GM18508 (cell line): ENCODE measurements around the gene FGF18.
"Not testable (repeated sequence)": the region's sequence is repeated elsewhere in the genome, so short reads cannot be mapped to it uniquely, and the experiment has no call there.

Experiments used
- ATAC-seq: cut with Tn5 transposase; IDR thresholded peaks from one replicate; pipeline ENCODE4 v1.9.1; 2021; ENCODE audit warnings: moderate number of reproducible peaks; ENCODE audit not compliant: insufficient read depth, unreplicated experiment

FGF18 gene

GRCh38 chr5:171418982-171419687 is at the start of gene FGF18:
FGF18 (plus strand) TSS chr5:171419647; CDS start chr5:171420200, 553 bp downstream.
- no peak for ATAC-seq

DNA sequence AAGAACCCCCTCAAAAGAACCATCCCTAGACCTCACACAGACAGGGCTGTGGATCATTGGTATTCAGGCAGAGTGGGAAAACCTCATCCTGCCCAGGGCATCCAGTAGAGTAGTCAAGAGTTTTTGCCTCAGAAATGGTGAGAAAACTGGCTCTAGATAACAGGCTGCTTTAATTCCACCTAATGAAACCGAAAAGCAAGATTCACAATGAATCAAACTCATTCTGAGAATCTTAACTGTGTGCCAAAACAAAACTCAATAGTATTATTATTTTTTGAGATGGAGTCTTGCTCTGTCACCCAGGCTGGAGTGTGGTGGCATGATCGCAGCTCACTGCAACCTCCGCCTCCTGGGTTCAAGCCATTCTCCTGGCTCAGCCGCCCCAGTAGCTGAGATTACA is 49.5 kb upstream of the FGF18 start:
- ATAC-seq = no peak

DNA sequence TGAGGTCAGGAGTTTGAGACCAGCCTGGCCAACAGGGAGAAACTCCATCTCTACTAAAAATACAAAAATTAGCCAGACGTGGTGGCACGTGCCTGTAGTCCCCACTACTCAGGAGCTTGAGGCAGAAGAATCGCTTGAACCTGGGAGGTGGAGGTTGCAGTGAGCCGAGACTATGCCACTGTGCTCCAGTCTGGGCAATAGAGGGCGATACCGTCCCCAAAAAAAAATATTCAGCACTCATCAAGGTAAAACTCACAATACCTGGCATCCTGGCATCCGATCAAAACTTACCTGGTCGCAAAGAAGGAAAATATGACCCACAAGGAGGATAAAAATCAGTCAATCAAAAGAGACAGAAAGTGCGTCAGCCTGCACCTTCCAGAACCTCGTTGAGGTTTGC is 48.6 kb upstream of the FGF18 start:
- not testable (repeated sequence) for ATAC-seq

GRCh38 chr5:171371326-171371725 is 48.1 kb upstream of the FGF18 start:
- ATAC-seq = no peak

GRCh38 chr5:171379961-171380360 is 39.5 kb upstream of the FGF18 start:
- ATAC-seq = no peak

- ATAC-seq = not testable (repeated sequence)
Measured at GRCh38 chr5:171384416-171384815, 35.0 kb upstream of the FGF18 start.

- not testable (repeated sequence) for ATAC-seq
Measured at GRCh38 chr5:171384999-171385398, 34.4 kb upstream of the FGF18 start.

DNA sequence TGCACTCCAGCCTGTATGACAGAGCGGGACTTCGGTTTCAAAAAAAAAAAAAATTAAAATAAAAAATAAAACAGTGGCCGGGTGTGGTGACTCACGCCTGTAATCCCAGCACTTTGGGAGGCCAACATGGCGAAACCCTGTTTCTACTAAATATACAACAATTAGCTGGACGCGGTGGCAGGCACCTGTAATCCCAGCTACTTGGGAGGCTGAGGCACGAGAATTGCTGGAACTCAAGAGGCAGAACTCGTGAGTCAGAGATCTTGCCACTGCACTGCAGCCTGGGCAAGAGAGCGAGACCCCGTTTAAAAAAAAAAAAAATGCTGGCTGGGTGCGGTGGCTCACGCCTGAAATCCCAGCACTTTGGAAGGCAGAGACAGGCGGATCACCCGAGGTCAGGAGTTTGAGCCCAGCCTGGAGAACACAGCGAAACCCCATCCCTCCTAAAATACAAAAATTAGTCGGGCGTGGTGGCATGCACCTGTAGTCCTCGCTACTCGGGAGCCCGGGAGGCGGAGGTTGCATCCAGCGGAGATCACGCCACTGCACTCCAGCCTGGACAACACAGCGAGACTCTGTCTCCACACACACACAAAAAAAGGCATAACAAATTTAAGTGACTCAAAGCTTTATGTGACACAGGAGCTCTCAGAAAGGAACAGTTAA is 33.3 kb upstream of the FGF18 start:
- no peak for ATAC-seq

DNA sequence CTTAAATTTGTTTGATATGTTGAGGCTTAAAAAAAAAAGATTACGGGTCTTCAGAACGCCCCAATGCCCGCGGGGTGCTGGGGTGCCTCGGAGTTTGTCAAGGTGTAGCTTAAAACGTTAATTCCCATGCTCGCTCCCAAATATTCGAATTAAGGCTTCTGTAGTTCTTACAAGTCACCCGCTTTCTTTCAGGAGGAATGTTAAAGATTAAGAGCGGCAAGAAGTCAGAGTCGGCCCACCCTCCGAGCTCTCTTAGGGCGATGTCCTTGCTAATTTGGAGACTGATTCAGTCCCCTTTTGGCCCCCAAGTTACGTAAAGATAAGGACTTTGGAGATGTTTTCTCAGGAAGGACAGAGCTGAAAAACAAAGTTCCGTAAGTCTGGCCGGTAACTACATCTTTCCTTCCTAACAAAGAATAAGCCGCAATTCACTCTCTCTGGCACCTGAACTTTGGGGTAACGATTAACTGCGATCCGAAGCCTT is 32.5 kb upstream of the FGF18 start:
- ATAC-seq = no peak

DNA sequence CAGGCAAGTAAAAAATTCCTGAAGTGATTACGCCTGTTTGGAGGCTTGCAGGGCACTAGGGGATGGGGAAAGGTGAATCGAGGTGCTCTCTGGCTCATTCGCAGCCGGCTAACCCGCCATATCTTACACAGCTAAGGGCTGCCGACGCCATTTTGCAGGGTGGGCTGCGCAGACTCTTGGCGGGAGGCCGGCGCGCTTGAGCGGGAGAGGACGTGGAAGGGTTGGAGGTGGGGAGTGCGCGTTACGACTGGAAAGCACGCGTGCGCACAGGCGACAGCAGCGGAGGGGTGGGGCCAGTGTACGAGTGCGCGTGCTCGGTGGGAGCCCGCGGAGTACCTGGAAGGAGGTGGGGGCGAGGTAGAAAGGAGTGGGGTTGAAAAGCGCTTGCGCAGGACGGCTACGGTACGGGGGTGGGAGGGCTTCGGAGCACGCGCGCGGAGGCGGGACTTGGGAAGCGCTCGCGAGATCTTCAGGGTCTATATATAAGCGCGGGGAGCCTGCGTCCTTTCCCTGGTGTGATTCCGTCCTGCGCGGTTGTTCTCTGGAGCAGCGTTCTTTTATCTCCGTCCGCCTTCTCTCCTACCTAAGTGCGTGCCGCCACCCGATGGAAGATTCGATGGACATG is 32.0 kb upstream of the FGF18 start, which contains the start of gene NPM1:
Gene NPM1, plus strand, starts transcription at position 505 of the 625 bp plus-strand sequence. Its CDS starts 100 bp downstream, at position 605.
- ATAC-seq = peak; percentile 59

DNA sequence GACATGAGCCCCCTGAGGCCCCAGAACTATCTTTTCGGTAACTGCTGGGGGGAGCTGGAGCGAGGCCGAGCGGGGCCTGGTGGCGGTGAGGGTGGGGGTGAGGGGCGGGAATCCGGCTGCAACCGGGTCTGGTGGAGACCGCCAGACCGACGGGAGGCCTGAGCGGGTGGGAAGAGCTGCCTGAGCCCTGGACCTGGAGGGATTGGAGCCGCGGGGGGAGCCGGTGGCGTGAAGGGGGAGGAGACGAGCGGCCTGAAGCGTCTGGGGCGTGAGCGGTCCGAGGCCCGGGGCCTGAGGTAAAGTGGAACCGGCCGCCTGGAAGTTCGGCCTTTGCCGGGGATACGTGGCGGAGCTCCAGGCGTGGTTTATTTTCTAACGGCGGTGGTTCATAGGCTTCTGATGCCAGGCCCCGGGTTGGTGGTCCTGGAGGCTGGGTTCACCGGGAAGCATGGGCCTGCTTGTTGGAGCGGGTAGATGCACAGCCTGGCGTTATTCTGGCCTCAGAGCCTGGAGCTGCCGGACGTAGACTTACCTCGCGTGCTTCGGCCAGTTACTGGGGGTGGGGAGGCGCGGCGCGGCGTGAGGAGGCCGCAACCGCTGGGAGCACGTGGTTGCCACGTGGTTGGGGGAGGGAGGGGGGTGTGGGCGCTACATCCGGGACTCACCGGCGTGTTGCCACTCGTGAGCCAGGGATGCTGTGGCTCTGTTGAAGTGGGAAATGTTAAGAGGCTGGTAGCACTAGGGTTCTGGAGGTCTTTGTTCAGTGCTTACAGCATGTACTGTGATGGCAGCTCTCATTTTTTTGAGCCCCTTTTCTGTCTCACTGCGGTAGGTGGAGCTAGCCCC is 31.3 kb upstream of the FGF18 start:
- ATAC-seq = no peak

GRCh38 chr5:171388816-171389168 is 30.7 kb upstream of the FGF18 start:
- ATAC-seq = no peak

DNA sequence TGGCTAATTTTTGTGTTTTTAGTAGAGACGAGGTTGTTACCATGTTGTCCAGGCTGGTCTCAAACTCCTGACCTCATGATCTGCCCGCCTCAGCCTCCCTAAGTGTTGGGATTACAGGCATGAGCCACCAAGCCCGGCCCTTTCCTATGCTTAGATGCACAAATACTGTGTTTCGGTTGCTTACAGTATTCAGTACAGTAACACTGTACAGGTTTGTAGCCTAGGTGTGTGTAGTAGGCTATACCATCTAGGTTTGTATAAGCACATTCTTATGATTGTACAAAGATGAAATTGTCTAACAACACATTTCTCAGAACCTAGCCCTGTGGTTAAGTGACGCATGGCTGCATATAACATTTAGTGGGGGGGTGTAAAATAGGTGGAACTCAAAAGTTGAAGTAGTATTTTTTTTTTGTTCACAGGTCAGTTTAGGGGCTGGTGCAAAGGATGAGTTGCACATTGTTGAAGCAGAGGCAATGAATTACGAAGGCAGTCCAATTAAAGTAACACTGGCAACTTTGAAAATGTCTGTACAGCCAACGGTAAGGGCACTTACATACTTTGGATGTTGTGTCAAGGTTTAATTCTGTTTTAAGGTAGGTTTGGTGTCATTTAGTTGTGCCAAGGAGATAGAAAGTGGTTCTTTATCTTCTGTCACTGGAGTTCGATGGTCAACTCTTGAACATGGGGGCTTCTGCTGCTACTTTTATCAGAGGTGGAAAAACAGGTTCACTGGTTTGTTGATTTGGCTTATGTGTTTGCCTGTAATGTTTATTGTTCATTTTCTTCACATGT is 28.4 kb upstream of the FGF18 start:
- no peak for ATAC-seq

DNA sequence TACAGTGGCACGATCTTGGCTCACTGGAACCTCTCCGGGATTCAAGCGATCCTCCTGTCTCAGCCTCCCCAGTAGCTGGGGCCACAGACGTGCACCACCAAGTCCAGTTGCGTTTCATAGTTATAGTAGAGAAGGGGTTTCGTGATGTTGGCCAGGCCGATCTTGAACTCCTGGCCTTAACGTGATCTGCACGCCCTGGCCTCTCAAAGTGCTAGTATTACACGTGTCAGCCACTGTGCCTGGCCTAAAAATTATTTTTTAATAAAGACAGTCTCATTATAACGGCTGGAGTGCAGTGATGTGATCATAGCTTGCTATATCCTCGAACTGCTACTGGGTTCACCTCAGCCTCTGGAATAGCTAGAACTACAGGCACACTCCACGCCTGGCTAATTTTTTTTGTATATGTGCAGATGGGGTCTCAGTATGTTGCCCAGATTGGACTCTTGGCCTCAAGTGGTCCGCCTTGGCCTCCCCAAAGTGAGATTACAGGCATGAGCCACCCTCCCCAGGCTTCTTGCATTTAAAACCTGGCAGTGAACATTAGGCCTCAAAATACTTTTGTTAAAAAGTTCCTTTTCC is 27.4 kb upstream of the FGF18 start:
- no peak for ATAC-seq

DNA sequence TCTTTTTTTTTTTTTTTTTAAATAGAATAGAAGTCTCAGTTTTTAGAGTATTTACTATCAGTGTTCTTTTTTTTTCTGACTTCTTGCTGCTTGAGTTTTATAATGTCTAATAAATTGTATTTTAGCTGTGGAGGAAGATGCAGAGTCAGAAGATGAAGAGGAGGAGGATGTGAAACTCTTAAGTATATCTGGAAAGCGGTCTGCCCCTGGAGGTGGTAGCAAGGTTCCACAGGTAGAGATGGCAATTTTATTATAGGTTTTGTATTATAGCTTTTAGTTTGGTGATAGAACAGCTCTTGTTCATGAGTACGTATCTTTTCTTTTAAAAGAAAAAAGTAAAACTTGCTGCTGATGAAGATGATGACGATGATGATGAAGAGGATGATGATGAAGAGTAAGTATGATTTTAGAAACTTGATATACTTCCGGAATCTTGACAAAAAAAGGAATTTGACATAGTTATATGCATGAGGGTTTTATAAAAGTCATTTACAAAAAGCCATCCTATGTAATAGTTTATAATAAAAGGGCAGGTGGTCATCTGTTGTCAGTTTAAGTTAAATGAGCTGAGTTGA is 26.8 kb upstream of the FGF18 start:
- ATAC-seq = no peak

GRCh38 chr5:171395042-171395441 is 24.4 kb upstream of the FGF18 start:
- no peak for ATAC-seq

DNA sequence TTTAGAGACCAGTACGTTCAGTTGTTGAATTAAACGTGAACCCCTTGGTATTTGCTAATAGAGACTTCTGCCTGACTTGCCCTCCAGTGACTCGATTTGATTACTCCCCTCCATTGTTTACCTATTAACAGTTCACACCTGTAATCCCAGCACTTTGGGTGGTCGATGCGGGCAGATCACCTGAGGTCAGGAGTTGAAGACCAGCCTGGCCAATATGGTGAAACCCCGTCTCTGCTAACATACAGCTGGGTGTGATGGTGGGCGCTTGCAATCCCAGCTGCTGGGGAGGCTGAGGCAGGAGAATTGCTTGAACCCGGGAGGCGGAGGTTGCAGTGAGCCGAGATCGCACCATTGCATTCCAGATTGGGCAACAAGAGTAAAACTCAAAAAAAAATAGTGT is 22.9 kb upstream of the FGF18 start:
- ATAC-seq = not testable (repeated sequence)

- no peak for ATAC-seq
Measured at GRCh38 chr5:171397190-171397589, 22.3 kb upstream of the FGF18 start.

DNA sequence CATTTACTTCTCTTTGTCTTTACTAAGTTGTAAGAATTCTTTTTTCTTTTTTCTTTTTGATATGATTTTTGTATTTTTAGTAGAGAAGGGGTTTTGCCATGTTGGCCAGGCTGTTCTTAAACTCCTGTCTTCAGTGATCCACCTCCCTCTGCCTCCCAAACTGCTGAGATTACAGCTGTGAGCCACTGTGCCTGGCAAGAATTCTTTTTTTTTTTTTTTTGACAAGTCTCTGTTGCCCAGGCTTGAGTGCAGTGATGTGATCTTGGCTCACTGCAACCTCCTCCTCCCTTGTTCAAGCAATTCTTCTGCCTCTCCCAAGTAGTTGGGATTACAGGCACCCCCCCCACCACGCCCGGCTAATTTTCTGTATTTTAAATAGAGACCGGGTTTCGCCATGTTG is 21.8 kb upstream of the FGF18 start:
- ATAC-seq = no peak
